Measurements from ENCODE around the gene PIGQ.
A peak's percentile ranks its signal among the peaks of the same experiment; 100 is the strongest.

PIGQ gene

GRCh38 chr16:534856-535445 lies 34.8 kb upstream of the PIGQ start:
- DNase-seq = no peak

GRCh38 chr16:535446-536405 lies 34.0 kb upstream of the PIGQ start:
- DNase-seq = no peak

GRCh38 chr16:536746-537145 lies 33.0 kb upstream of the PIGQ start:
- DNase-seq = no peak

GRCh38 chr16:537415-538335 lies 32.1 kb upstream of the PIGQ start:
- DNase-seq = no peak

GRCh38 chr16:539901-540530 lies 29.8 kb upstream of the PIGQ start:
- no peak for DNase-seq

- DNase-seq = no peak
Observed at GRCh38 chr16:540645-541340, 29.0 kb upstream of the PIGQ start.

- no peak for DNase-seq
Observed at GRCh38 chr16:543301-544164, 26.2 kb upstream of the PIGQ start.

GRCh38 chr16:544517-544916 lies 25.3 kb upstream of the PIGQ start:
- no peak for DNase-seq

GRCh38 chr16:546909-547770 lies 22.6 kb upstream of the PIGQ start:
- DNase-seq = peak in 1 of 2 donors; percentile 30

- no peak for DNase-seq
Observed at GRCh38 chr16:548586-548985, 21.2 kb upstream of the PIGQ start.

GRCh38 chr16:549544-550263 lies 20.1 kb upstream of the PIGQ start:
- no peak for DNase-seq

GRCh38 chr16:551210-551609 lies 18.6 kb upstream of the PIGQ start:
- DNase-seq = no peak

- no peak for DNase-seq
Observed at GRCh38 chr16:552171-552570, 17.6 kb upstream of the PIGQ start.

- DNase-seq = no peak
Observed at GRCh38 chr16:553601-554296, 16.0 kb upstream of the PIGQ start.

- no peak for DNase-seq
Observed at GRCh38 chr16:554297-554621, 15.5 kb upstream of the PIGQ start.

GRCh38 chr16:554640-555365 lies 15.0 kb upstream of the PIGQ start:
- no peak for DNase-seq

- no peak for DNase-seq
Observed at GRCh38 chr16:555528-556473, 14.0 kb upstream of the PIGQ start.

All from stimulated activated CD4-positive, alpha-beta T cell treated with anti-CD3 and anti-CD28 coated beads, Interleukin-2, amount 100 ng/mL, for 48 hours (primary cell).